Measurements from ENCODE around the gene HORMAD1. TPM values are rescaled to one million over a fixed set of nuclear protein-coding genes. Genes with fewer than 3 reads are reported as not detected.

Gene HORMAD1
- total and polyA plus RNA-seq, 9 donors = 0.18 TPM; not detected in 8

Other genes starting within 250 kb of the HORMAD1 start
- gene TARS2, start 233.5 kb downstream of the HORMAD1 start, total RNA-seq = 15.3 TPM
- 10 to 100 TPM; 15.2 to 28.0 (median 17.7) TPM for gene TARS2, start 233.5 kb downstream of the HORMAD1 start, polyA plus RNA-seq (ENCODE audit: insufficient read depth in 1 of 8, insufficient read length in 8 of 8, low replicate concordance in 1 of 8)
- 2.2 TPM for gene ECM1, start 212.8 kb downstream of the HORMAD1 start, total RNA-seq
- gene ECM1, start 212.8 kb downstream of the HORMAD1 start, polyA plus RNA-seq (ENCODE audit: insufficient read depth in 1 of 8, insufficient read length in 8 of 8, low replicate concordance in 1 of 8) = 10 to 100 TPM in 1 of 8 donors, 1 to 10 TPM in 7; 2.8 to 12.9 (median 3.9) TPM
- 0.84 TPM for gene FALEC, start 205.1 kb downstream of the HORMAD1 start, total RNA-seq
- 1 to 10 TPM in 2 of 8 donors, under 1 TPM in 5, not detected in 1; 0.32 to 1.6 (median 0.64) TPM for gene FALEC, start 205.1 kb downstream of the HORMAD1 start, polyA plus RNA-seq (ENCODE audit: insufficient read depth in 1 of 8, insufficient read length in 8 of 8, low replicate concordance in 1 of 8)
- 20.2 TPM for gene ADAMTSL4, start 171.5 kb downstream of the HORMAD1 start, total RNA-seq
- gene ADAMTSL4, start 171.5 kb downstream of the HORMAD1 start, polyA plus RNA-seq (ENCODE audit: insufficient read depth in 1 of 8, insufficient read length in 8 of 8, low replicate concordance in 1 of 8) = 10 to 100 TPM; 39.6 to 56.0 (median 44.6) TPM
- gene MCL1, start 141.3 kb downstream of the HORMAD1 start, total RNA-seq = 113 TPM
- 100 to 1,000 TPM; 121 to 182 (median 136) TPM for gene MCL1, start 141.3 kb downstream of the HORMAD1 start, polyA plus RNA-seq (ENCODE audit: insufficient read depth in 1 of 8, insufficient read length in 8 of 8, low replicate concordance in 1 of 8)
- gene ENSA, start 91.3 kb downstream of the HORMAD1 start, total RNA-seq = 76.3 TPM
- 100 to 1,000 TPM in 7 of 8 donors, 10 to 100 TPM in 1; 99.4 to 143 (median 118) TPM for gene ENSA, start 91.3 kb downstream of the HORMAD1 start, polyA plus RNA-seq (ENCODE audit: insufficient read depth in 1 of 8, insufficient read length in 8 of 8, low replicate concordance in 1 of 8)
- 9.3 TPM for gene GOLPH3L, start 23.7 kb downstream of the HORMAD1 start, total RNA-seq
- 10 to 100 TPM; 15.5 to 23.6 (median 17.4) TPM for gene GOLPH3L, start 23.7 kb downstream of the HORMAD1 start, polyA plus RNA-seq (ENCODE audit: insufficient read depth in 1 of 8, insufficient read length in 8 of 8, low replicate concordance in 1 of 8)
- 13.3 TPM for gene CTSS, start 44.9 kb upstream of the HORMAD1 start, total RNA-seq
- gene CTSS, start 44.9 kb upstream of the HORMAD1 start, polyA plus RNA-seq (ENCODE audit: insufficient read depth in 1 of 8, insufficient read length in 8 of 8, low replicate concordance in 1 of 8) = 10 to 100 TPM; 11.1 to 20.0 (median 13.9) TPM
- gene CTSK, start 87.4 kb upstream of the HORMAD1 start, total RNA-seq = 110 TPM
- gene CTSK, start 87.4 kb upstream of the HORMAD1 start, polyA plus RNA-seq (ENCODE audit: insufficient read depth in 1 of 8, insufficient read length in 8 of 8, low replicate concordance in 1 of 8) = 100 to 1,000 TPM in 1 of 8 donors, 10 to 100 TPM in 7; 42.9 to 102 (median 54.1) TPM
- 30.9 TPM for gene ARNT, start 155.7 kb upstream of the HORMAD1 start, total RNA-seq
- 10 to 100 TPM; 30.2 to 44.1 (median 33.1) TPM for gene ARNT, start 155.7 kb upstream of the HORMAD1 start, polyA plus RNA-seq (ENCODE audit: insufficient read depth in 1 of 8, insufficient read length in 8 of 8, low replicate concordance in 1 of 8)
- not detected for gene CTXND2, start 166.2 kb upstream of the HORMAD1 start, total RNA-seq
- not detected for gene CTXND2, start 166.2 kb upstream of the HORMAD1 start, polyA plus RNA-seq (ENCODE audit: insufficient read depth in 1 of 8, insufficient read length in 8 of 8, low replicate concordance in 1 of 8)
- 40.6 TPM for gene SETDB1, start 205.5 kb upstream of the HORMAD1 start, total RNA-seq
- 10 to 100 TPM; 31.5 to 41.5 (median 36.3) TPM for gene SETDB1, start 205.5 kb upstream of the HORMAD1 start, polyA plus RNA-seq (ENCODE audit: insufficient read depth in 1 of 8, insufficient read length in 8 of 8, low replicate concordance in 1 of 8)